Lower leg skin (tissue), 3 donors: ENCODE data around the gene ZCCHC14.

Experiments used
- POLR2A ChIP-seq, 2 donors: fragments of 450-650 bp; IDR thresholded peaks; one replicate each; pipeline ENCODE4 v1.6.1; 2016 to 2017; ENCODE audit warnings: antibody characterized with exemption in 2 of 2, mild to moderate bottlenecking in 1 of 2, moderate library complexity in 1 of 2
- TF ChIP-seq, protein P1 (sequence below), 3 donors: fragments of 450-650 bp; IDR thresholded peaks; one replicate each; pipeline ENCODE4 v1.5.1; 2016; ENCODE audit warnings: antibody characterized with exemption in 3 of 3, mild to moderate bottlenecking in 3 of 3, moderate library complexity in 2 of 3

DNA sequence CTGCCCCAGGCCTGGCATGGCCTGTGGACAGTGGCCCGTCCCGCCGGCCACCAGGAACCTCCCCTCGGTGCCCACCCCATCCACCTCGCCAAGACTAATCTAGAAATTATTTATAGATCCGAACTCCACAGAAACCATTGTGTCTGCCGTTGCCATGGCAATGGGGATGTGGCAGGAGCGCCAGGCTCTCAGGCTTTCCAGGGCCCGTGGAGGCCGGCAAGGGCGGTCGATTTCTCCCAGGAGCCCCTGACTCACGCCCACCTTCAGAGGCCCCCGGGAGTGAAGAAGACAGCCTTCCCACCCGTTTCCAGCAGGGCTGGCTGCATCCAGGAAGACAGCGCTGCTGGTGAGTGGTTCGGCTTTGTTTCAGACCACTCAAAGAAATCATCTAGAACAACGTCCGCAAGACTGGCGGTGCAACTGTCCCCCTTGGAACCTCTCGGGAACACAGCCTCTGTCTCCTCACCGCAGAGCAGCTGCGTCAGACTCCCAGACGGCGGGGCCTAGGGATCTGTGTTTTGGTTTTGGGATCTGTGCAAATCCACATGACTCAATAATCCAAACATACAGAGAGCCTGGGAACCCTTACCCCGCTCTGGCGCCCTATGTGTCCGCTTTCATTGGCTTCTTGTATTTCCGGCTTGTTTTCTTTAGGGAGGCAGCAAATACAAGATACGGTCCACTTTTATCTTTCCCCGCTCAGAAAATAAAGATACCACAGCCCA, 48.5 kb upstream of the ZCCHC14 start:
- TF ChIP-seq, protein P1, sequence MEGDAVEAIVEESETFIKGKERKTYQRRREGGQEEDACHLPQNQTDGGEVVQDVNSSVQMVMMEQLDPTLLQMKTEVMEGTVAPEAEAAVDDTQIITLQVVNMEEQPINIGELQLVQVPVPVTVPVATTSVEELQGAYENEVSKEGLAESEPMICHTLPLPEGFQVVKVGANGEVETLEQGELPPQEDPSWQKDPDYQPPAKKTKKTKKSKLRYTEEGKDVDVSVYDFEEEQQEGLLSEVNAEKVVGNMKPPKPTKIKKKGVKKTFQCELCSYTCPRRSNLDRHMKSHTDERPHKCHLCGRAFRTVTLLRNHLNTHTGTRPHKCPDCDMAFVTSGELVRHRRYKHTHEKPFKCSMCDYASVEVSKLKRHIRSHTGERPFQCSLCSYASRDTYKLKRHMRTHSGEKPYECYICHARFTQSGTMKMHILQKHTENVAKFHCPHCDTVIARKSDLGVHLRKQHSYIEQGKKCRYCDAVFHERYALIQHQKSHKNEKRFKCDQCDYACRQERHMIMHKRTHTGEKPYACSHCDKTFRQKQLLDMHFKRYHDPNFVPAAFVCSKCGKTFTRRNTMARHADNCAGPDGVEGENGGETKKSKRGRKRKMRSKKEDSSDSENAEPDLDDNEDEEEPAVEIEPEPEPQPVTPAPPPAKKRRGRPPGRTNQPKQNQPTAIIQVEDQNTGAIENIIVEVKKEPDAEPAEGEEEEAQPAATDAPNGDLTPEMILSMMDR (IDR thresholded peaks at IDR 0.05) = no peak
- no peak for TF ChIP-seq POLR2A (IDR thresholded peaks at IDR 0.05)
